K562 (cell line): ENCODE data around the gene ARAP1. TPM values are rescaled to one million over a fixed set of nuclear protein-coding genes. Genes with fewer than 3 reads are reported as not detected.
A peak's percentile ranks its signal among the peaks of the same experiment; 100 is the strongest.

ENCODE experiments used
- CBFB ChIP-seq: sonication (generic); formaldehyde crosslinking; IDR thresholded peaks from 2 replicates; pipeline ENCODE4 v1.4.0; 2020; ENCODE audit warnings: mild to moderate bottlenecking, missing genetic modification reagents
- COPS2 ChIP-seq: fragments of 450-650 bp; conservative IDR thresholded peaks from 2 replicates; pipeline ENCODE4 v1.6.1; 2016; ENCODE audit warnings: mild to moderate bottlenecking, moderate library complexity
- CTCF ChIP-seq, 3 experiments: IDR thresholded peaks in 2 of 3; conservative IDR thresholded peaks in 1 of 3; 2 replicates each; pipeline ENCODE4 v1.5.1; 2011 to 2012; ENCODE audit warnings: low read length in 3 of 3, mild to moderate bottlenecking in 3 of 3, control low read depth in 2 of 3, improper control_type of control experiment in 1 of 3, inconsistent platforms in 1 of 3, low read depth in 1 of 3, mixed read lengths in 1 of 3, moderate library complexity in 1 of 3; ENCODE audit not compliant: insufficient read depth in 2 of 3
- CTCFL ChIP-seq: IDR thresholded peaks from 2 replicates; pipeline ENCODE4 v1.6.1; 2011; ENCODE audit warnings: borderline replicate concordance, low read depth, mild to moderate bottlenecking, moderate library complexity, low read length; ENCODE audit not compliant: insufficient read depth, poor library complexity, severe bottlenecking
- ETV1 ChIP-seq: fragments of 450-650 bp; conservative IDR thresholded peaks from 2 replicates; pipeline ENCODE4 v1.6.1; 2016; ENCODE audit warnings: missing genetic modification characterization, control low read depth, low read depth, missing compliant biosample characterization
- FOXP1 ChIP-seq: sonication (generic); formaldehyde crosslinking; IDR thresholded peaks from 2 replicates; pipeline ENCODE4 v1.8.0; 2022; ENCODE audit warnings: mild to moderate bottlenecking, missing genetic modification reagents
- GABPA ChIP-seq: fragments of 200-800 bp; sonication (Bioruptor generic); conservative IDR thresholded peaks from 2 replicates; pipeline ENCODE4 v1.6.1; 2016; ENCODE audit warnings: low read depth, missing genetic modification characterization, missing compliant biosample characterization
- MTA3 ChIP-seq: fragments of 450-650 bp; formaldehyde crosslinking; IDR thresholded peaks from 2 replicates; pipeline ENCODE4 v1.6.1; 2017; ENCODE audit warnings: mild to moderate bottlenecking, borderline replicate concordance
- POLR2G ChIP-seq: fragments of 200-400 bp; formaldehyde crosslinking; IDR thresholded peaks from 2 replicates; pipeline ENCODE4 v1.6.1; 2017; ENCODE audit warnings: low read depth, mild to moderate bottlenecking, antibody characterized with exemption, low read length, moderate library complexity
- SAFB2 ChIP-seq: fragments of 200-400 bp; formaldehyde crosslinking; IDR thresholded peaks from 2 replicates; pipeline ENCODE4 v1.6.1; 2018; ENCODE audit warnings: borderline replicate concordance, low read length, low read depth, moderate library complexity; ENCODE audit not compliant: severe bottlenecking
- SMARCA4 ChIP-seq: fragments of 450-650 bp; IDR thresholded peaks from 2 replicates; pipeline ENCODE4 v1.6.1; 2016
- SOX6 ChIP-seq: fragments of 450-650 bp; IDR thresholded peaks from 2 replicates; pipeline ENCODE4 v1.6.1; 2014; ENCODE audit warnings: mild to moderate bottlenecking
- SPI1 ChIP-seq: IDR thresholded peaks from 2 replicates; pipeline ENCODE4 v1.6.1; 2011; ENCODE audit warnings: low read depth, low read length, control low read depth, borderline replicate concordance
- STAT5B ChIP-seq: fragments of 250-450 bp; sonication (Bioruptor Pico); IDR thresholded peaks from 2 replicates; pipeline ENCODE4 v1.8.0; 2021; ENCODE audit warnings: mild to moderate bottlenecking, inconsistent platforms
- ZBTB40 ChIP-seq, 2 experiments: fragments of 450-650 bp in 1 of 2; sonication (generic) in 1 of 2; formaldehyde crosslinking in 1 of 2; IDR thresholded peaks; 2 replicates each; pipeline versions ENCODE4 v1.7.1 to v1.9.0; 2016 to 2022; ENCODE audit warnings: inconsistent platforms in 1 of 2, mild to moderate bottlenecking in 1 of 2, missing genetic modification reagents in 1 of 2
- polyA plus RNA-seq, 8 experiments: library from polyadenylated mRNA; depleted of rRNA in 4 of 8; stranded (reverse) in 5 of 8; unstranded in 3 of 8; fragments of >200 nt; fragmentation: Nextera tagmentation in 2 of 8; fragmentation: Illumina TruSeq in 1 of 8; extraction: Ambion mirVana in 2 of 8; extraction: Trizol in 1 of 8; gene quantifications; 2 replicates each; pipeline versions ENCODE4 v1.2.1 to v1.2.3, GENCODE V29; 2011 to 2014; ENCODE audit warnings: inconsistent platforms in 1 of 8, missing spikeins in 1 of 8
- total RNA-seq, 7 experiments: library from RNA; depleted of rRNA in 6 of 7; stranded (reverse); fragments of >200 nt in 6 of 7; fragmentation: Illumina TruSeq in 2 of 7; extraction: Trizol in 2 of 7; gene quantifications; 2 replicates each; pipeline versions ENCODE4 v1.2.1 to v1.2.3, GENCODE V29; 2011 to 2021; ENCODE audit warnings: low replicate concordance in 1 of 7

Gene ARAP1
- total and polyA plus RNA-seq, 9 of the 15 experiments (the other 6 are each of a cell fraction or from before 2014, with no cell fraction given), result 0.23 to 67.0 (median 24.6) TPM

- peak; percentile 16 for TF ChIP-seq CTCFL
- peak; percentile 25 to 49 (median 36); a peak in 2 of 6 replicates for TF ChIP-seq CTCF (IDR thresholded peaks at IDR 0.05 in 2 of 3, conservative IDR thresholded peaks at IDR 0.05 in 1 of 3; ENCODE audit: insufficient read depth in 2 of 3, low read depth in 1 of 3, low read length in 3 of 3)
- peak; percentile 95 for TF ChIP-seq CBFB (CRISPR knock-in tag)
- peak; percentile 49; the same call in 1 of the 2 replicates for TF ChIP-seq SMARCA4
- TF ChIP-seq SAFB2, result no peak
- TF ChIP-seq SOX6, result 0 out of 2 replicates have a peak, but pooled peaks have one; percentile 20
- no peak for TF ChIP-seq STAT5B
- no peak for TF ChIP-seq COPS2
- 0 out of 2 replicates have a peak, but pooled peaks have one; percentile 9 for TF ChIP-seq ZBTB40 (IDR thresholded peaks at IDR 0.05)
- no peak for TF ChIP-seq ZBTB40 (CRISPR knock-in tag; IDR thresholded peaks at IDR 0.05)
- TF ChIP-seq SPI1, result peak; percentile 91
- peak; percentile 65 for TF ChIP-seq ETV1 (tag)
- 0 out of 2 replicates have a peak, but pooled peaks have one; percentile 46 for TF ChIP-seq FOXP1 (CRISPR knock-in tag)
- 0 out of 2 replicates have a peak, but pooled peaks have one; percentile 41 for TF ChIP-seq MTA3
- peak; percentile 76 for TF ChIP-seq GABPA (tag)
- TF ChIP-seq POLR2G, result peak; percentile 45; the same call in 1 of the 2 replicates
Observed at GRCh38 chr11:72741429-72741833, 10.8 kb downstream of the ARAP1 start (continued).
